ENCODE results near the gene DPM1. TPM values are rescaled to one million over a fixed set of nuclear protein-coding genes. Genes with fewer than 3 reads are reported as not detected.
A peak's percentile ranks its signal among the peaks of the same experiment; 100 is the strongest.

Gene DPM1
- total RNA-seq, 1 experiment from 2014 or later = 57.8 TPM

DNA sequence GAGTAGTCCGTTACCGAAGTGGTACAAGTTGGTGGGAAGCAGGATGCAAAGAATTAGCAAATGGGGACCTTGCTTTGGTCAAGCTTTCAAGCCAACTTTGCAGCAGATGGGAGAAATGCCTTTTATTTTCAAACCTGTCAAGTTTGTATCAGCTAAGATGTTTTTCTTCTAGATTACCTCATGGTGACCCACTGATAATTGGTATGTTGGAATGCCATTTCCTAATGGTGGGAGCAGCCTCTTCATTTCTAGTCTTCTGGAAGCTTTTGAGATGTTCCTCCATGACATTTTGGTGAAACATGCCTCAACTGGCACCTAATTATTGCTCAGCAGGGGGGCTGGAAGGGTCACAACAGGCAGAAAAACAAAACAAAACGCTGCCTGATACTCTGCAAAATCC lies 70.8 kb downstream of the DPM1 start:
- TF ChIP-seq, protein P1, sequence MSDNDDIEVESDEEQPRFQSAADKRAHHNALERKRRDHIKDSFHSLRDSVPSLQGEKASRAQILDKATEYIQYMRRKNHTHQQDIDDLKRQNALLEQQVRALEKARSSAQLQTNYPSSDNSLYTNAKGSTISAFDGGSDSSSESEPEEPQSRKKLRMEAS (CRISPR knock-in tag; IDR thresholded peaks at IDR 0.05) = no peak
- no peak for TF ChIP-seq ZNF512 (CRISPR knock-in tag; IDR thresholded peaks at IDR 0.05; ENCODE audit: borderline replicate concordance)
- ChIA-PET POLR2A (no interaction called here), CTCF (interaction anchor here (6.1 kb wide), 1 partner anchor 93 kb away, joined by 31 read pairs; the partner anchor contains the start of gene BCAS4)
- Mint-ChIP-seq H3K4me1 (peaks cover 2% of the 10 kb centered on the region), H3K36me3 (peaks cover 42% of the 10 kb centered on the region), H3K27ac (peak overlapping the region; percentile 85), H3K9me3 (no peaks in the 10 kb centered on the region), H3K4me3 (no peak overlapping the region), H3K27me3 (ENCODE audit: low read depth) (no peaks in the 10 kb centered on the region)
- ATAC-seq = no peak
- DNase-seq (ENCODE audit: low spot score) = no peak

DNA sequence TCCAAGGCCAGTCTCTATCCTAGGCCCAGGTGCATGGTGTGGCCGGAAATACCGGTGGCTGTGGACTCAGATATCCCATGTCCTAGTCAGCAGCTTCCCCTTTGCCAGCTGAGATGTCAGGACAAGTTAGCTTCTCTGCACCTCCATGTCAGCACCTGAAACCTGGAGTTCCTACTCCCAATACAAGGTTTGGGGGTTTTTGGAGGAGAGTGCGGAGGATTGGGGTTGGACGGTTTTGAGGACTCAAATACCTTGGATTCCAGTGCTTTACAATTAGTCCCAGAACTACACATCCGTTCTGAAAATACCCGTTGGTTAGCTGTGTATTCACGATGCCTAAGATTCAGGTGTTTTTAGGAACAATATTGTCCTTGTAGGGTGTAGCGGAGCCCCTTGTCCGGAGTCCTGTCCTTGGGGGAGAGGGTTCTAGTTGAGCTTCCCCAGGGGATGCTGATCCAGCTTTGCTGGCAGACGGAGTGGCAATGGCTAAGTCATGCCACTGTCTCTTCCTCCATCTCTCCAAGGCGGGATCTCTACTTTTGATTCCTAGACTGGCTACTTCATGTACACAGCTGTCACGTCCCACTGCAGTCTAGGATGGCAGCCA lies 72.0 kb downstream of the DPM1 start:
- ATAC-seq = peak; percentile 29
- Mint-ChIP-seq H3K27me3 (ENCODE audit: low read depth) (no peaks in the 10 kb centered on the region), H3K4me1 (peaks cover 2% of the 10 kb centered on the region), H3K27ac (peak overlapping the region; percentile 70), H3K36me3 (peaks cover 29% of the 10 kb centered on the region), H3K4me3 (no peak overlapping the region), H3K9me3 (no peaks in the 10 kb centered on the region)
- no peak for DNase-seq (ENCODE audit: low spot score)
- CTCF ChIA-PET = interaction anchor here (0.8 to 6.1 kb wide), 6 partner anchors 16 to 246 kb away, joined by 3 to 31 read pairs (median 6); partner anchors contain the start of gene BCAS4
- POLR2A ChIA-PET = interaction anchor here (0.7 to 1.2 kb wide), 2 partner anchors 15 to 86 kb away, joined by 3 to 4 read pairs; no protein-coding TSS in a partner anchor
- 0 out of 2 replicates have a peak, but pooled peaks have one; percentile 43 for TF ChIP-seq ZNF671 (CRISPR knock-in tag; IDR thresholded peaks at IDR 0.05)
- TF ChIP-seq SMAD4 (CRISPR knock-in tag; IDR thresholded peaks at IDR 0.05) = no peak
- TF ChIP-seq CREB1 (CRISPR knock-in tag; IDR thresholded peaks at IDR 0.05) = 0 out of 2 replicates have a peak, but pooled peaks have one; percentile 43

- Mint-ChIP-seq H3K4me3 (no peak overlapping the region), H3K27ac (no peak overlapping the region), H3K4me1 (peaks cover 2% of the 10 kb centered on the region), H3K36me3 (peaks cover 24% of the 10 kb centered on the region), H3K9me3 (no peaks in the 10 kb centered on the region), H3K27me3 (ENCODE audit: low read depth) (no peaks in the 10 kb centered on the region)
- no peak for TF ChIP-seq ZNF532 (CRISPR knock-in tag; IDR thresholded peaks at IDR 0.05; ENCODE audit: borderline replicate concordance)
- TF ChIP-seq FOXK1 (CRISPR knock-in tag; IDR thresholded peaks at IDR 0.05) = no peak
- no peak for TF ChIP-seq OVOL2 (CRISPR knock-in tag; IDR thresholded peaks at IDR 0.05; ENCODE audit: borderline replicate concordance)
- TF ChIP-seq, protein P2, sequence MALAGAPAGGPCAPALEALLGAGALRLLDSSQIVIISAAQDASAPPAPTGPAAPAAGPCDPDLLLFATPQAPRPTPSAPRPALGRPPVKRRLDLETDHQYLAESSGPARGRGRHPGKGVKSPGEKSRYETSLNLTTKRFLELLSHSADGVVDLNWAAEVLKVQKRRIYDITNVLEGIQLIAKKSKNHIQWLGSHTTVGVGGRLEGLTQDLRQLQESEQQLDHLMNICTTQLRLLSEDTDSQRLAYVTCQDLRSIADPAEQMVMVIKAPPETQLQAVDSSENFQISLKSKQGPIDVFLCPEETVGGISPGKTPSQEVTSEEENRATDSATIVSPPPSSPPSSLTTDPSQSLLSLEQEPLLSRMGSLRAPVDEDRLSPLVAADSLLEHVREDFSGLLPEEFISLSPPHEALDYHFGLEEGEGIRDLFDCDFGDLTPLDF (CRISPR knock-in tag; IDR thresholded peaks at IDR 0.05) = no peak
- no peak for TF ChIP-seq CBFB (CRISPR knock-in tag; IDR thresholded peaks at IDR 0.05; ENCODE audit: low read depth)
- TF ChIP-seq JUN (CRISPR knock-in tag; IDR thresholded peaks at IDR 0.05) = no peak
- TF ChIP-seq, protein P1 (CRISPR knock-in tag; IDR thresholded peaks at IDR 0.05) = no peak
- ChIA-PET POLR2A (interaction anchor here (0.7 to 1.2 kb wide), 2 partner anchors 15 to 85 kb away, joined by 3 to 4 read pairs; no protein-coding TSS in a partner anchor), CTCF (interaction anchor here (0.8 to 6.1 kb wide), 6 partner anchors 15 to 246 kb away, joined by 3 to 31 read pairs (median 6); partner anchors contain the start of gene BCAS4)
- DNase-seq (ENCODE audit: low spot score) (no peak), ATAC-seq (no peak; the same call in none of the 2 replicates)
Observed at GRCh38 chr20:50885781-50886180, 72.6 kb downstream of the DPM1 start.

All from WTC11 (cell line).